HS-5 (cell line): Measurements from ENCODE around the gene SIRT1.
"Not testable (repeated sequence)": the region's sequence is repeated elsewhere in the genome, so short reads cannot be mapped to it uniquely, and the experiment has no call there.

Source experiments
- DNase-seq: peaks from one replicate; pipeline ENCODE4 v3.0.0-alpha.2; 2012; ENCODE audit warnings: low read depth

The SIRT1 gene

GRCh38 chr10:67884313-67884841 lies at the start of gene SIRT1:
SIRT1 (plus strand) TSS chr10:67884656; CDS start chr10:67884722, 66 bp downstream.
- DNase-seq: peak; percentile 65

DNA sequence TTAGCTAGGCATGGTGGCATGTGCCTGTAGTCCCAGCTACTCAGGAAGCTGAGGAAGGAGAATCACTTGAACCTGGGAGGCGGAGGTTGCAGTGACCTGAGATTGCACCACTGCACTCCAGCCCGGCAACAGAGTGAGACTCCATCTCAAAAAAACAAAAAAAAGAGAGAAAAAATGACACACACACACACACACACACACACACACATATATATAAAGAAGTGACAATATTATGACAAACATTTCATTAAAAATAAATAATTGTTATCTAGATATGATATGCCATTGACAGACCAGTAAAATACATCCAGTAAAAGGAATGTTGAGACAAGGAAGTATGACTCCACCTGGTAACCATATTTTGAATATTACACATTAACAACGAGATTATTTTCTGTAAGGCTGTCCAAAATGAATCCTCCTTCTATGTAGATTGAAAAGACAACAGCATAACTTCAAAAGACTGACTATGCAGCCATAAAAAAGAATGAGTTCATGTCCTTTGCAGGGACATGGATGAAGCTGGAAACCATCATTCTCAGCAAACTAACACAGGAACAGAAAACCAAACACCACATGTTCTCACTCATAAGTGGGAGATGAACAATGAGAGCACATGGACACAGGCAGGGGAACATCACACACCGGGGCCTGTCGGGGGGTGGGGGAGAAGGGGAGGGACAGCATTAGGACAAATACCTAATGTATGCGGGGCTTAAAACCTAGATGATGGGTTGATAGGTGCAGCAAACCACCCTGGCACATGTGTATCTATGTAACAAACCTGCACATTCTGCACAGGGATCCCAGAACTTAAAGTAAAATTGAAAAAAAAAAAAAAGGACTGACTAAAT lies 48.7 kb upstream of the SIRT1 start:
- not testable (repeated sequence) for DNase-seq

GRCh38 chr10:67836488-67836887 lies 48.0 kb upstream of the SIRT1 start:
- DNase-seq: no peak

GRCh38 chr10:67836972-67837371 lies 47.5 kb upstream of the SIRT1 start:
- no peak for DNase-seq

DNA sequence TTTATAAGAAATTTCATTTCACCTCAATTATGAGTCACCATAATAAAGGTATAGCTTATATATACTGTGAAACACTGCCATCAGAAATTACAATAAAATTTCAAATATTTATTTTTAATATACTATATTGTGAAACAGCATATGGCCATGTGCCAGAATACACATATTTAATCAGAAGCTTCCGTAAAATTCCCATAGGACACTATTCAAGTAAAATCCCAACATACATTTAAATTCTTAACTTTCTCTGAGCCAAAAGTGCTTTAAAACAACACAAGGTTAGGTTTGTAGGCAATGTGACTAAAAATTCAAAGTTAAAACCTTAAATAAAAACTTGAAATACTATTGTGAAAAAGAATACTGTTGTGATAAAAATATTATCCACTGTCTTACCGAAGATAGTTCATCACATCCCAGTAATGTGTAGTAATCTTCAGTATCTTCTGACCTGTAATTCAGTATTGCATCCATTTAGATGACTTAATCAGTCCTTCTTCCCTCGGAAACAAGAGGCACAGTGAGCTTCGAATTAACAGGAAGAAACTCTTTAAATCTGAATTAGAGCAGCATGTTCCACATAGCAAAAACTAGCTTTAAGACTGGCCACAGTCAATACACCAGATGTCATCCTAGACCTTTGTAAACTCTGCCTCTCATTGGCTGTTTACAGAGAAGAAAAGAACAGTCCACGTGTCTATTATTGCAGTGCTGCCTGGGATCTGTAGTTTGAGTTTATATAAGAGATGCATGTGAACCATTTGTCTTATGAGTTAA lies 46.7 kb upstream of the SIRT1 start, which contains the start of gene DNAJC12:
TSS of gene DNAJC12 (minus strand) at position 648 of the 774 bp plus-strand sequence. CDS start at position 471, 177 bp downstream.
- DNase-seq: no peak

- not testable (repeated sequence) for DNase-seq
Measured at GRCh38 chr10:67839511-67839910, 44.9 kb upstream of the SIRT1 start.

DNA sequence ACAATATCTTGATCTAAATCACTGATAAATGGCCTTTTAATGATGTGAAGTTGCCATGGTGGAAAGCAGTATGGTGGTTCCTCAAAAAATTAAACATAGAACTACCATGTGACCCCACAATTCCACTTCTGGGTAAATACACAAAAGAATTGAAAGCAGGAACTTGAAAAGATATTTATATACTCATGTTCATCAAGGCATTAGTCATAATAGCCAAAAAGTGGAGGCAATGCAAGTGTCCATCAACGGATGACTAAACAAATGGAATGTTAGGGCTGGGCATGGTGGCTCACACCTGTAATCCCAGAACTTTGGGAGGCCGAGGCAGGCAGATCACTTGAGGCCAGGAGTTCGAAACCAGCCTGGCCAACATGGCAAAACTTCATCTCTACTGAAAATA lies 44.5 kb upstream of the SIRT1 start:
- no peak for DNase-seq

GRCh38 chr10:67841737-67842136 lies 42.7 kb upstream of the SIRT1 start:
- DNase-seq: no peak

DNA sequence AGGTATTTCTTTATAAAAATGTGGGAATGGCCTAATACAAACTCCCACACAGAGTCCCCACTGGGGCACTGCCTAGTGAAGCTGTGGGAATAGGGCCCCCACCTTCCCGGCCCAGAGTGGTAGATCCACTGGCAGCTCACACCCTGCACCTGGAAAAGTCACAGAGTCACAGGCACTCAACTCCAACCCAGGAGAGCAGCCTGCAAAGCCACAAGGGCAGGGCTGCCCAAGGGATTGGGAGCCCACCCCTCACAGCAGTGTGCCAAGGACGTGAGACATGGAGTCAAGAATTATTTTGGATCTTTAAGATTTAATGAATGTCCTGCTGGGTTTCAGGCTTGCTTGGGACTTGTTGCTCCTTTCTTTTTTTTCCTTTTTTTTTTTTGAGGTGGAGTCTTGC lies 41.2 kb upstream of the SIRT1 start:
- DNase-seq: no peak

DNA sequence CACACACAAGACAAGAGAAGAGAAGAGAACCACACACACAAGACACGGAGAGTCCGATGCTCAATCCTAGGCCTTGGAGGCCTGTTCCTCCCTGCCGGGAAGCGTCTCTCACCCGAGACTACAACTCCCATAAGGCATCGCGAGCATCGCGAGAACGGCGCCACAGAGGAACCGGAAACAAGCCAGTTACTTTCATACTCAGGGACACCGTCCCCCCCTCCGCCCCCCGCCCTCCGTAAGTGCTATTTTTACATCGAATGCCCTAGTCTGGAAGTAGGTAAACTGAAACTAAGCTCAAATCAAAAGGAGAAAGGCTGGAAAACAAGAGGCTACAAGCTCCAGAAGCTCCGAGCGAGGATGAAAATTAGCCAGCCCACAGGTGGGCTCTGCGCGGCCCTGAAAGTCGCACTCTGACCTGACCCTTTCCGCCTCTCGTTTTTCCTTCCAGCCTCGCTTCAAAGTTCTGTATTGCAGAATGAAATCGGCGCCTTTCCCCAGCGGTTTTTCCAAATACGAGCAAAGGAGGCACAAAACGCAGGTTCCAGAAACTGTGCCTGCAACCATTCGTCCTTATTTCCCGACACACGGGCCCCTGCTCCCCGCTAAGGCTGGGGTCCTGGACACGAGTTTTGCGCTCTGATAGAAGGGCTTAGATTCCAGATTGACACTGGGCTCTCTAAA lies 35.0 kb upstream of the SIRT1 start:
- peak; percentile 65 for DNase-seq

- no peak for DNase-seq
Measured at GRCh38 chr10:67851186-67851585, 33.3 kb upstream of the SIRT1 start.

DNA sequence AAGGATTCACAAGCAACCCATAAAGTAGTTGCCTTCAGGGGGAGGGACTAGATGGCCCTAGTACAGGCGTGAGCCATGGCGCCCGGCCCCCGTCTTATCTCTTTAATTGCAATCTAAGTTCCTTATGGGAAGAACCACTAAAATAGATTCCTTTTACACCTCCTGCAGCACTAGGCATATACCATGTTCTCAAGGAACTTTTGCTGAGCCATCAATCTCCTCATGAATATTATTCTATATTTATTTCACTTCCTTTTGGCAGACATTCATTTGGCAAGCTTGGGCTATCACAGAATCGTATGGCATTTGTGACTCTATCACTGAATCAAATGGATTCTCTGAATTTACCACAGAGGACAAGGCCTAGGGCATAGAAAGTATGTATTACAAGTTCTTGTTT lies 31.7 kb upstream of the SIRT1 start:
- no peak for DNase-seq

DNA sequence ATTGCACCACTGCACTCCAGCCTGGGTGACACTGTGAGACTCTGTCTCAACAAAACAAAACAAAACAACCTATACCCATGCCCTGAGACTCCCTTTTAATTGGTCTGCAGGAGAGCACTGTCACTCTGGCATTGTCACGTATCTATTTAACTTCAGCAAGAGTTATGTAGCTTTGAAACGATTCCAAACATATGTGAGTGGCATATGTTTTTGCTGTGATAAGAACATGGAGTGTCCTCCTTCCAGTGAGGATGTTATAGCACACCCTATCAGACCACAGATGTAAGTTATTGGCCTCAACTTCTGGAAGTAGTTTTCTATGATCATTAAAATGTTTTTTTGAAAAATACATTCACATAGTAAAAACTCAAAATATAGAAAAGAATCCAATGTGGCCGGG lies 30.9 kb upstream of the SIRT1 start:
- DNase-seq: no peak

DNA sequence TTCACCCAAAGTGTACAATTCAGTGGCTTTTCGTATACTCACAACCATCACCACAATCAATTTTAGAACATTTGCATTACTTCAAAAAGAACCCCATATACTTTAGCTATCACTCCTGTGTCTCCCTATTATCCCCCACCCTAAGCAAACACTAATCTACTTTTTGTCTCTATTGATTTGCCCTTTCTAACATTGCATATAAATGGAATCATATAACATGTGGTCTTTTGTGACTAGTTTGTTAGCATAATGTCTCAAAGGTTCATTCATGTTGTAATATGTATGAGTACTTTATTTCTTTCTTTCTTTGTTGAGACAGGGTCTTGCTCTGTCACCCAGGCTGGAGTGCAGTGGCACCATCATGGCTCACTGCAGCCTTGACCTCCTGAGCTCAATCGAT lies 25.5 kb upstream of the SIRT1 start:
- no peak for DNase-seq

- DNase-seq: no peak
Measured at GRCh38 chr10:67861750-67862432, 22.6 kb upstream of the SIRT1 start.

DNA sequence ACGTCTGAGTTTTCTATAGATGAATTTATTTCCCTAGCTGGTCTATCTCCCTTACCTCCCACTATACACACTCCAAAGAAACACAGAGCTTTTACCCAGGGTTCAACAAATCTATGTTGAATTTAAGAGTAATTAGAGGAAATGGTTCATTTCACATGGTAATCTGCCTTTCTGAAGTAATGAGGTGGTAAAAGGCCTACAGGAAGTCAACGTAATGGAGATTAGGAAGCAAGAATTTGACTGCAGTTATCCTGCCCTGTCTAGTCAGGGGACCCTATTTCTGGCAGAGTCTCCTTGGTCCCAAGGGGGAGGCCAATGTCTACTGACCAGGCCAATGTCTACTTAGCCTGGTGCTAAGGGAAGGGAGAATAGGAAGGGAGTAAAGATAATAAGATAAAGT lies 21.4 kb upstream of the SIRT1 start:
- DNase-seq: no peak

GRCh38 chr10:67864607-67865371 lies 19.7 kb upstream of the SIRT1 start:
- DNase-seq: no peak

- no peak for DNase-seq
Measured at GRCh38 chr10:67868132-67868531, 16.3 kb upstream of the SIRT1 start.

DNA sequence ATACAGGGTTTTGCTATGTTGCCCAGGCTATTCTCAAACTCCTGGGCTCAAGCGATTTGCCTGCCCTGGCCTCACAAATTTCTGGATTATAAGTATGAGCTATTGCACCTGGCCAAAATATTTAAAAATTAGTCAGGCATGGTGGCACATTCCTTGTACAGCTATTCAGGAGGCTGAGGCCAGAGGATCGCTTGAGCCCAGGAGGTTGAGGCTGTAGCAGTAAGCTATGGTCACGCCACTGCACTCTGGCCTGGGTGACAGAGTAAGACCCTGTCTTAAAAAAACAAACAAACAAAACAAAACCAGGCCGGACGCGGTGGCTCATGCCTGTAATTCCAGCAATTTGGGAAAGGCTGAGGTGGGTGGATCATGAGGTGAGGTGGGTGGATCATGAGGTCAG lies 14.5 kb upstream of the SIRT1 start:
- DNase-seq: no peak

GRCh38 chr10:67875340-67876238 lies 8.9 kb upstream of the SIRT1 start:
- no peak for DNase-seq
